SK-N-SH (cell line): Measurements from ENCODE around the gene TMEM229A. TPM values are rescaled to one million over a fixed set of nuclear protein-coding genes. Genes with fewer than 3 reads are reported as not detected.

ENCODE experiments used
- CTCF ChIA-PET: fragments of 300-600, 350-600 bp; formaldehyde crosslinking; extraction: SDS; loops from one replicate; lab custom pipeline; 2021; lab: Yijun Ruan, JAX
- POLR2A ChIA-PET: fragments of 350-600 bp; sonication (Branson Sonifier 250); formaldehyde crosslinking; extraction: SDS; loops from one replicate; lab custom pipeline; 2020; ENCODE audit warnings: antibody characterized with exemption, inconsistent platforms; lab: Yijun Ruan, JAX
- DNase-seq: peaks from one replicate; pipeline ENCODE4 v3.0.0; 2012
- H2AFZ ChIP-seq: fragments of 200-600 bp; sonication (generic); 2 replicates; pipeline ENCODE4 v1.8.1; 2016; ENCODE audit warnings: antibody characterized with exemption, mild to moderate bottlenecking, low read depth
- H3F3A ChIP-seq: fragments of 200-600 bp; sonication (generic); replicated peaks from 2 replicates; pipeline ENCODE3; 2016; ENCODE audit warnings: antibody characterized with exemption, mild to moderate bottlenecking; ENCODE audit not compliant: insufficient read depth
- H3K27ac ChIP-seq, 2 experiments: fragments of 200-500 bp in 1 of 2; fragments of 200-600 bp in 1 of 2; sonication (Bioruptor generic) in 1 of 2; sonication (generic), shearing (Covaris generic) in 1 of 2; 2 replicates each; pipeline versions ENCODE4 v1.5.1 to v1.6.1; 2014 to 2016; ENCODE audit warnings: low read depth in 2 of 2, inconsistent platforms in 1 of 2, low read length in 1 of 2, mild to moderate bottlenecking in 1 of 2, mixed read lengths in 1 of 2
- H3K27me3 ChIP-seq: fragments of 200-600 bp; sonication (generic), shearing (Covaris generic); 2 replicates; pipeline ENCODE4 v1.6.1; 2016; ENCODE audit warnings: mixed run types; ENCODE audit not compliant: insufficient read depth
- H3K36me3 ChIP-seq, 2 experiments: fragments of 200-500 bp in 1 of 2; fragments of 200-600 bp in 1 of 2; sonication (Bioruptor generic) in 1 of 2; sonication (generic) in 1 of 2; replicated peaks in 1 of 2; 2 replicates each; pipeline versions ENCODE3 to v1.5.1; 2014 to 2016; ENCODE audit warnings: low read length in 1 of 2, mild to moderate bottlenecking in 1 of 2; ENCODE audit not compliant: insufficient read depth in 2 of 2, control insufficient read depth in 1 of 2
- H3K4me1 ChIP-seq, 2 experiments: fragments of 200-500 bp in 1 of 2; fragments of 200-600 bp in 1 of 2; sonication (Bioruptor generic) in 1 of 2; sonication (generic), shearing (Covaris generic) in 1 of 2; 2 replicates each; pipeline versions ENCODE4 v1.5.1 to v1.6.1; 2014 to 2016; ENCODE audit warnings: low read depth in 1 of 2, low read length in 1 of 2, mixed run types in 1 of 2; ENCODE audit not compliant: insufficient read depth in 2 of 2, control insufficient read depth in 1 of 2
- H3K4me2 ChIP-seq: fragments of 200-600 bp; sonication (generic), shearing (Covaris generic); 2 replicates; pipeline ENCODE4 v1.6.1; 2017; ENCODE audit warnings: mixed run types
- H3K4me3 ChIP-seq, 2 experiments: fragments of 200-500 bp in 1 of 2; fragments of 200-600 bp in 1 of 2; sonication (Bioruptor generic) in 1 of 2; sonication (generic), shearing (Covaris generic) in 1 of 2; 2 replicates each; pipeline versions ENCODE4 v1.5.1 to v1.8.1; 2014 to 2016; ENCODE audit warnings: low read depth in 2 of 2, inconsistent platforms in 1 of 2, low read length in 1 of 2, mild to moderate bottlenecking in 1 of 2, mixed read lengths in 1 of 2, moderate library complexity in 1 of 2
- H3K79me2 ChIP-seq: fragments of 200-600 bp; sonication (generic); 2 replicates; pipeline ENCODE4 v1.8.1; 2017; ENCODE audit warnings: mild to moderate bottlenecking; ENCODE audit not compliant: insufficient read depth
- H3K9ac ChIP-seq: fragments of 200-600 bp; sonication (generic); 2 replicates; pipeline ENCODE4 v1.6.1; 2017; ENCODE audit warnings: mixed run types
- H3K9me2 ChIP-seq: fragments of 200-600 bp; sonication (generic); 2 replicates; pipeline ENCODE4 v1.6.1; 2017; ENCODE audit warnings: mixed run types
- H3K9me3 ChIP-seq: fragments of 200-600 bp; sonication (generic); 2 replicates; pipeline ENCODE4 v1.6.1; 2017; ENCODE audit warnings: mixed run types, mild to moderate bottlenecking, moderate library complexity
- H4K20me1 ChIP-seq: fragments of 200-600 bp; sonication (generic); 2 replicates; pipeline ENCODE4 v1.6.1; 2017; ENCODE audit warnings: mild to moderate bottlenecking, mixed run types; ENCODE audit not compliant: insufficient read depth
- CHD2 ChIP-seq: fragments of 150-350 bp; IDR thresholded peaks from 2 replicates; pipeline ENCODE4 v1.6.1; 2018; ENCODE audit warnings: low read length; ENCODE audit not compliant: partially characterized antibody
- ELF1 ChIP-seq: IDR thresholded peaks from 2 replicates; pipeline ENCODE4 v1.4.0; 2012
- EP300 ChIP-seq, 2 experiments: IDR thresholded peaks; 2 replicates each; pipeline versions ENCODE4 v1.4.0 to v1.6.1; 2012; ENCODE audit warnings: borderline replicate concordance in 1 of 2, low read depth in 1 of 2, low read length in 1 of 2
- EZH2phosphoT487 ChIP-seq: fragments of 200-600 bp; sonication (generic); IDR thresholded peaks from 2 replicates; pipeline ENCODE4 v1.6.1; 2017; ENCODE audit warnings: low read depth, mixed run types, mild to moderate bottlenecking, antibody characterized with exemption, moderate library complexity, borderline replicate concordance
- FOSL2 ChIP-seq: IDR thresholded peaks from 2 replicates; pipeline ENCODE4 v1.4.0; 2012; ENCODE audit warnings: low read depth, mild to moderate bottlenecking, moderate library complexity, borderline replicate concordance
- FOXM1 ChIP-seq: IDR thresholded peaks from 2 replicates; pipeline ENCODE4 v1.4.0; 2012; ENCODE audit warnings: low read depth, mild to moderate bottlenecking
- GATA2 ChIP-seq: sonication (generic); formaldehyde crosslinking; IDR thresholded peaks from 2 replicates; pipeline ENCODE4 v1.5.0; 2020; ENCODE audit warnings: mild to moderate bottlenecking, missing genetic modification reagents
- JUND ChIP-seq: IDR thresholded peaks from 2 replicates; pipeline ENCODE4 v1.4.0; 2012
- RAD21 ChIP-seq: IDR thresholded peaks from 2 replicates; pipeline ENCODE4 v1.6.1; 2012; ENCODE audit warnings: mild to moderate bottlenecking, low read length
- RCOR1 ChIP-seq: fragments of 150-350 bp; IDR thresholded peaks from 2 replicates; pipeline ENCODE4 v1.6.1; 2017; ENCODE audit warnings: antibody characterized with exemption, low read length
- SIN3A ChIP-seq: IDR thresholded peaks from 2 replicates; pipeline ENCODE4 v1.6.1; 2012; ENCODE audit warnings: low read depth, mild to moderate bottlenecking, low read length, moderate library complexity, borderline replicate concordance
- SMC3 ChIP-seq: IDR thresholded peaks from 2 replicates; pipeline ENCODE4 v1.6.1; 2012; ENCODE audit warnings: low read depth, low read length, improper control_type of control experiment
- TCF12 ChIP-seq: IDR thresholded peaks from 2 replicates; pipeline ENCODE4 v1.4.0; 2012
- TEAD4 ChIP-seq: IDR thresholded peaks from 2 replicates; pipeline ENCODE4 v1.4.0; 2012; ENCODE audit warnings: mild to moderate bottlenecking, borderline replicate concordance; ENCODE audit not compliant: insufficient read depth
- YY1 ChIP-seq: IDR thresholded peaks from 2 replicates; pipeline ENCODE4 v1.4.0; 2012; ENCODE audit warnings: low read depth, mild to moderate bottlenecking
- WGBS: methylation state at CpG from one replicate; pipeline ENCODE4 v1.1.6; 2017; ENCODE audit warnings: low lambda C conversion rate; 5-methylcytosine and 5-hydroxymethylcytosine counted together
- polyA plus RNA-seq, 3 experiments: library from polyadenylated mRNA; depleted of rRNA; stranded (reverse); fragments of >200 nt; gene quantifications; 2 replicates each; pipeline ENCODE4 v1.2.3, GENCODE V29; 2012
- TF ChIP-seq, protein P1 (sequence below): IDR thresholded peaks from 2 replicates; pipeline ENCODE4; 2012
- TF ChIP-seq, protein P2 (sequence below): IDR thresholded peaks from 2 replicates; pipeline ENCODE4 v1.4.0; 2012; ENCODE audit warnings: low read depth, borderline replicate concordance
- TF ChIP-seq, protein P3 (sequence below): IDR thresholded peaks from 2 replicates; pipeline ENCODE4 v1.4.0; 2012; ENCODE audit warnings: low read depth
- TF ChIP-seq, protein P4 (sequence below): fragments of 200-600 bp; sonication (generic); IDR thresholded peaks from 2 replicates; pipeline ENCODE4 v1.6.1; 2017; ENCODE audit warnings: antibody characterized with exemption, mild to moderate bottlenecking, moderate library complexity

TMEM229A gene
- polyA plus RNA-seq, 1 of the 3 experiments (the other 2 are of a cell fraction), result 0.35 TPM

DNA sequence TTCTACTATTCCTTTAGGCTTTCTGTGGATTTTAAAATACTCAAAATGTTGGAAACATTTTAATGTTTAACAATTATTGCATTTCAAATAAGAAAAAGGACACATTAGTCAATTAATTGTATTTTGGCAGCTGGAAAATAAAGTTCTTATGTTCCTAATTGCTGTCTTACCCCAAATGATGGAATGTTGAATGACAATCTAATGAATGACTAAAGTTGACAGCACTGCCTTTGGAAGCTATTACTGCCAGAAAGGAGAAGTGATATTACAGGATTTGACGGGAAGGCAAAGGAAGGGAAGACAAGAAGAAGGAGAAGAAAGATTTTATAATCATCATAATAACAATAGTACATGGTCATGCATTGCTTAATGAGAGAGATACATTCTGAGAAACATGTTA is 23.4 kb upstream of the TMEM229A start:
- H3K79me2 ChIP-seq, result no peaks in the 10 kb centered on the region
- H4K20me1 ChIP-seq, result no peaks in the 10 kb centered on the region
- no peak for DNase-seq
- H3K27me3 ChIP-seq, result no peaks in the 10 kb centered on the region
- H3K4me2 ChIP-seq, result no peak overlapping the region
- H2AFZ ChIP-seq, result no peak overlapping the region
- peaks cover 0 to 10% of the 10 kb centered on the region in 2 experiments; a peak in 1 of 4 replicates for H3K4me1 ChIP-seq
- TF ChIP-seq TCF12, result no peak
- no peak for TF ChIP-seq GATA2
- TF ChIP-seq, protein P1, sequence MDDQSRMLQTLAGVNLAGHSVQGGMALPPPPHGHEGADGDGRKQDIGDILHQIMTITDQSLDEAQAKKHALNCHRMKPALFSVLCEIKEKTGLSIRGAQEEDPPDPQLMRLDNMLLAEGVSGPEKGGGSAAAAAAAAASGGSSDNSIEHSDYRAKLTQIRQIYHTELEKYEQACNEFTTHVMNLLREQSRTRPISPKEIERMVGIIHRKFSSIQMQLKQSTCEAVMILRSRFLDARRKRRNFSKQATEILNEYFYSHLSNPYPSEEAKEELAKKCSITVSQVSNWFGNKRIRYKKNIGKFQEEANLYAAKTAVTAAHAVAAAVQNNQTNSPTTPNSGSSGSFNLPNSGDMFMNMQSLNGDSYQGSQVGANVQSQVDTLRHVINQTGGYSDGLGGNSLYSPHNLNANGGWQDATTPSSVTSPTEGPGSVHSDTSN, result no peak
- no peak for TF ChIP-seq ELF1
- no peak for TF ChIP-seq RAD21
- TF ChIP-seq YY1, result no peak
- no peak for TF ChIP-seq JUND
- TF ChIP-seq, protein P2, sequence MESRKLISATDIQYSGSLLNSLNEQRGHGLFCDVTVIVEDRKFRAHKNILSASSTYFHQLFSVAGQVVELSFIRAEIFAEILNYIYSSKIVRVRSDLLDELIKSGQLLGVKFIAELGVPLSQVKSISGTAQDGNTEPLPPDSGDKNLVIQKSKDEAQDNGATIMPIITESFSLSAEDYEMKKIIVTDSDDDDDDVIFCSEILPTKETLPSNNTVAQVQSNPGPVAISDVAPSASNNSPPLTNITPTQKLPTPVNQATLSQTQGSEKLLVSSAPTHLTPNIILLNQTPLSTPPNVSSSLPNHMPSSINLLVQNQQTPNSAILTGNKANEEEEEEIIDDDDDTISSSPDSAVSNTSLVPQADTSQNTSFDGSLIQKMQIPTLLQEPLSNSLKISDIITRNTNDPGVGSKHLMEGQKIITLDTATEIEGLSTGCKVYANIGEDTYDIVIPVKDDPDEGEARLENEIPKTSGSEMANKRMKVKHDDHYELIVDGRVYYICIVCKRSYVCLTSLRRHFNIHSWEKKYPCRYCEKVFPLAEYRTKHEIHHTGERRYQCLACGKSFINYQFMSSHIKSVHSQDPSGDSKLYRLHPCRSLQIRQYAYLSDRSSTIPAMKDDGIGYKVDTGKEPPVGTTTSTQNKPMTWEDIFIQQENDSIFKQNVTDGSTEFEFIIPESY, result no peak
- no peak for TF ChIP-seq RCOR1
- POLR2A ChIA-PET, result no interaction called here
- H3K27ac ChIP-seq, result no peak overlapping the region
- H3K9ac ChIP-seq, result no peak overlapping the region
- CTCF ChIA-PET, result no interaction called here
- no peaks in the 10 kb centered on the region for H3K36me3 ChIP-seq
- H3K4me3 ChIP-seq, result no peak overlapping the region
- 59% methylated on average over 1 of the region's 1 CpG for whole genome bisulfite sequencing
- H3K9me3 ChIP-seq, result no peaks in the 10 kb centered on the region
- H3F3A ChIP-seq, result no peaks in the 10 kb centered on the region
- no peaks in the 10 kb centered on the region for H3K9me2 ChIP-seq

DNA sequence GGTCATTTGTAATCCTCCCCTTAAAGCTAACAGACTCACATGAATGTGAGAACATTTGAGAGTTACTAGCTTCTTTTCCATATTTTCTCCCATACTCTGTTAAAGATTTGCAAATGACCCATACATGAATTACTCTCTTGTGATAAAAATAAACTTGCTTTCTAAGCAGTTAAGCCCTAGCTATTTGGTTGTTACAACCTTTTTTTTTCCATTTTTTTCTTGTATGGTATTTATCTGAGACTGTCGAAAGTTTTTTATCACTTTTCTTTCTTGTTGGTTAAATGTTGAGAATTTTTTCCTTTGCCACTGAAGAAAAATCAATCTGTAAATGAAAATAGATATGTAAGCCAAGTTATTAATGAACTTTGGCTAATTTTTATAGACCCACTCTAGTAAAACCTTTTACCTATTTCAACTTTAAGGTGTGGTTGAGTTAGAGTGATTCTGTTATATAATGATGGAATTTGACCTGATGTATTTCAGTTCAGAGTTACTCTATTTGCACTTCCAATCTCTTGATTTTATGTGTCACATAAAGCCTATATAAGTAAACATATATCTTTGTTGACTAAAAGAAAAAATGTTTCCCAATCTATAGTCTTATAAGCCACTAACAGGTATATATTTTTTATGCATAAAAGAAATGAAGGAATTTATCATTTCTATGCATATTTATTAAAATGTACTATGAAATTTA is 19.0 kb upstream of the TMEM229A start:
- ChIA-PET CTCF (interaction anchor here (1.0 kb wide), 1 partner anchor 10 kb away, joined by 4 read pairs; no protein-coding TSS in a partner anchor), POLR2A (no interaction called here)
- no peaks in the 10 kb centered on the region for H3K79me2 ChIP-seq
- DNase-seq, result no peak
- H3K36me3 ChIP-seq, result no peaks in the 10 kb centered on the region
- H3K9ac ChIP-seq, result no peak overlapping the region
- no peaks in the 10 kb centered on the region for H3K9me2 ChIP-seq
- H3K4me2 ChIP-seq, result no peak overlapping the region
- H3K4me3 ChIP-seq, result no peak overlapping the region
- no peaks in the 10 kb centered on the region for H4K20me1 ChIP-seq
- no peaks in the 10 kb centered on the region for H3K9me3 ChIP-seq
- no peak overlapping the region for H3K27ac ChIP-seq
- H2AFZ ChIP-seq, result no peak overlapping the region
- WGBS, result 47% methylated on average over 1 of the region's 1 CpG
- H3K4me1 ChIP-seq, result no peaks in the 10 kb centered on the region
- TF ChIP-seq, protein P3, sequence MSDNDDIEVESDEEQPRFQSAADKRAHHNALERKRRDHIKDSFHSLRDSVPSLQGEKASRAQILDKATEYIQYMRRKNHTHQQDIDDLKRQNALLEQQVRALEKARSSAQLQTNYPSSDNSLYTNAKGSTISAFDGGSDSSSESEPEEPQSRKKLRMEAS, result no peak
- no peak for TF ChIP-seq SIN3A
- TF ChIP-seq FOSL2, result no peak
- TF ChIP-seq TEAD4, result no peak
- TF ChIP-seq, protein P4, sequence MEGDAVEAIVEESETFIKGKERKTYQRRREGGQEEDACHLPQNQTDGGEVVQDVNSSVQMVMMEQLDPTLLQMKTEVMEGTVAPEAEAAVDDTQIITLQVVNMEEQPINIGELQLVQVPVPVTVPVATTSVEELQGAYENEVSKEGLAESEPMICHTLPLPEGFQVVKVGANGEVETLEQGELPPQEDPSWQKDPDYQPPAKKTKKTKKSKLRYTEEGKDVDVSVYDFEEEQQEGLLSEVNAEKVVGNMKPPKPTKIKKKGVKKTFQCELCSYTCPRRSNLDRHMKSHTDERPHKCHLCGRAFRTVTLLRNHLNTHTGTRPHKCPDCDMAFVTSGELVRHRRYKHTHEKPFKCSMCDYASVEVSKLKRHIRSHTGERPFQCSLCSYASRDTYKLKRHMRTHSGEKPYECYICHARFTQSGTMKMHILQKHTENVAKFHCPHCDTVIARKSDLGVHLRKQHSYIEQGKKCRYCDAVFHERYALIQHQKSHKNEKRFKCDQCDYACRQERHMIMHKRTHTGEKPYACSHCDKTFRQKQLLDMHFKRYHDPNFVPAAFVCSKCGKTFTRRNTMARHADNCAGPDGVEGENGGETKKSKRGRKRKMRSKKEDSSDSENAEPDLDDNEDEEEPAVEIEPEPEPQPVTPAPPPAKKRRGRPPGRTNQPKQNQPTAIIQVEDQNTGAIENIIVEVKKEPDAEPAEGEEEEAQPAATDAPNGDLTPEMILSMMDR, result no peak
- TF ChIP-seq, protein P1, result no peak
- TF ChIP-seq SMC3, result no peak
- TF ChIP-seq EZH2phosphoT487, result no peak
- TF ChIP-seq CHD2, result no peak
- TF ChIP-seq FOXM1, result no peak
- no peak for TF ChIP-seq RAD21
- TF ChIP-seq EP300 (IDR thresholded peaks at IDR 0.05; ENCODE audit: borderline replicate concordance in 1 of 2, low read depth in 1 of 2, low read length in 1 of 2), result no peak
- TF ChIP-seq YY1, result no peak
- H3K27me3 ChIP-seq, result no peaks in the 10 kb centered on the region
- no peaks in the 10 kb centered on the region for H3F3A ChIP-seq
